CD4-positive, alpha-beta T cell (primary cell): ENCODE data around the gene NABP2. TPM values are rescaled to one million over a fixed set of nuclear protein-coding genes. Genes with fewer than 3 reads are reported as not detected.

Experiments
- ATAC-seq: fragments of 200-7000 bp; cut with Tn5 transposase; one replicate; pipeline ENCODE4 v1.10.0; 2022; ENCODE audit warnings: mild to moderate bottlenecking; ENCODE audit not compliant: poor library complexity
- CTCF ChIA-PET: fragments of 350-600 bp; sonication (Branson Sonifier 250); formaldehyde crosslinking; loops from one replicate; lab custom pipeline; 2021; ENCODE audit warnings: antibody characterized with exemption, inconsistent platforms; lab: Charles Lee
- POLR2A ChIA-PET: fragments of 350-600 bp; sonication (Branson Sonifier 250); formaldehyde crosslinking; loops from one replicate; lab custom pipeline; 2021; ENCODE audit warnings: antibody characterized with exemption, inconsistent platforms; lab: Charles Lee
- DNase-seq, 14 experiments: peaks; one replicate each; pipeline ENCODE4 v3.0.0-alpha.2; 2013 to 2020; ENCODE audit warnings: mixed read lengths in 2 of 14
- H3K27ac ChIP-seq, 2 donors: one replicate each; pipeline versions ENCODE4 v1.5.1 to v1.7.0; 2013; ENCODE audit warnings: low read length in 2 of 2, low read depth in 1 of 2, mild to moderate bottlenecking in 1 of 2
- H3K27me3 ChIP-seq, 2 experiments: 1 replicate in 1 of 2; 2 replicates in 1 of 2; pipeline versions ENCODE4 v1.6.1 to v1.7.0; 2013; ENCODE audit warnings: low read length in 2 of 2, control low read depth in 1 of 2, mild to moderate bottlenecking in 1 of 2, moderate library complexity in 1 of 2; ENCODE audit not compliant: insufficient read depth in 2 of 2, control insufficient read depth in 1 of 2
- H3K36me3 ChIP-seq: one replicate; pipeline ENCODE4 v1.6.1; 2013; ENCODE audit warnings: low read length, control low read depth; ENCODE audit not compliant: insufficient read depth
- H3K4me1 ChIP-seq: one replicate; pipeline ENCODE4 v1.6.1; 2013; ENCODE audit warnings: low read length, control low read depth; ENCODE audit not compliant: insufficient read depth
- H3K4me3 ChIP-seq: one replicate; pipeline ENCODE4 v1.5.1; 2013; ENCODE audit warnings: mild to moderate bottlenecking, low read length, moderate library complexity
- H3K9me3 ChIP-seq, 2 experiments: 1 replicate in 1 of 2; 2 replicates in 1 of 2; pipeline versions ENCODE4 v1.6.1 to v1.7.0; 2013; ENCODE audit warnings: low read length in 2 of 2, mild to moderate bottlenecking in 2 of 2, control low read depth in 1 of 2, moderate library complexity in 1 of 2; ENCODE audit not compliant: control insufficient read depth in 1 of 2, insufficient read depth in 1 of 2
- H3K27ac Mint-ChIP-seq: one replicate; pipeline ENCODE4 v1.8.0; 2020; ENCODE audit warnings: mixed read lengths
- H3K27me3 Mint-ChIP-seq: one replicate; pipeline ENCODE4 v1.8.0; 2021; ENCODE audit warnings: mixed read lengths
- H3K36me3 Mint-ChIP-seq: one replicate; pipeline ENCODE4 v1.8.0; 2021; ENCODE audit warnings: low read depth, mixed read lengths
- H3K4me1 Mint-ChIP-seq: one replicate; pipeline ENCODE4 v1.8.0; 2021; ENCODE audit warnings: low read depth, mixed read lengths
- H3K4me3 Mint-ChIP-seq: one replicate; pipeline ENCODE4 v1.8.0; 2020; ENCODE audit warnings: mild to moderate bottlenecking, mixed read lengths
- H3K9me3 Mint-ChIP-seq: one replicate; pipeline ENCODE4 v1.8.0; 2020; ENCODE audit warnings: mixed read lengths
- CTCF ChIP-seq: fragments of 200-600 bp; IDR thresholded peaks from one replicate; pipeline ENCODE4 v1.8.0; 2022; ENCODE audit warnings: antibody characterized with exemption, mild to moderate bottlenecking
- intact Hi-C, 2 experiments: fragments of 100-400 bp; cut with DNase I in 1 of 2; cut with micrococcal nuclease in 1 of 2; formaldehyde crosslinking; loops; one replicate each; pipeline versions ENCODE4 v1.15.1 to v1.9.0; 2023 to 2025; cut with DNase I, micrococcal nuclease
- total RNA-seq, 174 experiments: library from RNA in 2 of 174; stranded (reverse) in 2 of 174; gene quantifications; one replicate each; pipeline ENCODE4 v1.2.3 and lab custom pipeline; 2021 to 2026

The NABP2 gene
- total RNA-seq, 2 experiments from 2014 or later: 7.6 to 9.1 TPM

DNA sequence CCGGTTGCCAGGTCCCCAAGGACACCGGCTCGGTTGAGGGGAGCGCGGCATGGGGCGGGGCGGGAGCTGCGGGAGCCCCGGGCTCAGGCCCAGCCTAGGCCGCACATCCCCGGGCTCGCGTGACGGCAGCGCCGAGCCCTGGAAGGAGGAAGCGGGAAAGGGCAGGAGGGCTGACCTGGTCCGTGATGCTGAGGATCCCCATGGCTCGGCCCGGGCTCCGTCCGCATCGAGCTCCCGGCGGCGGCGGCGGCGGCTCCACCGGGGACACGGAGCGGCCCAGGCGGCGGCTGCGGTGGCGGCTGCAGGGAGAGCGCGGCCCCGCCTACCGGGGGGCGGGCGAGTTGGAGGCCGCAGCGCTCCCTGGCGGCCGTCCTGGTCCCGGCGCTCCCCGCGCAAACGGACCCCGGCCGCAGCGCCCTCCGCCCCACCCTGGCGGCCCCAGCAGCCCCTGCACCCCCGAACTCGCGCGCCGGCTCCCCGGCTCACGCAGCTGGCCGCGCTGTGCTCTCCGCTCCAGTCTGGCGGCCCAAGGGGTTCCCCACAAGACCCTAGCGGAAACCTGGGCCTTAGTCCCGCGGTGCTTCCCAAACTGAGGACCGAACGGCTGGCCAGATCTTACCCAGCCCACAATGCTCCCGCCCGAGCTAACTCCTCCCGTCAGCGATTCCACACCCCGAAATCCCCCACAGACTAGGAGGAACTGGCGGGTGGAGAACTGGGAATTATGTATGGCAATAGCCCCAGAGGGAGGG lies 34.1 kb downstream of the NABP2 start, which contains the start of gene ANKRD52:
Gene ANKRD52, minus strand, starts transcription at position 317 of the 752 bp plus-strand sequence. Its CDS starts 115 bp downstream, at position 202.
- Mint-ChIP-seq H3K27ac (peak within 1 kb of the TSS; percentile 77), H3K4me3 (peak within 1 kb of the TSS; percentile 98), H3K9me3 (no peaks in the 10 kb centered on the region), H3K36me3 (peaks cover 31% of the 10 kb centered on the region), H3K4me1 (peaks cover 20% of the 10 kb centered on the region), H3K27me3 (no peaks in the 10 kb centered on the region)
- TF ChIP-seq CTCF: peak; percentile 26
- POLR2A ChIA-PET: interaction anchor here (0.6 to 2.7 kb wide), 13 partner anchors 9 to 230 kb away, joined by 3 to 19 read pairs (median 4); partner anchors contain the start of genes CNPY2, COQ10A, GLS2 and PA2G4
- Histone ChIP-seq H3K9me3 (no peaks in the 10 kb centered on the region), H3K27ac (peak within 1 kb of the TSS; percentile 31 to 58), H3K4me1 (peaks cover 27% of the 10 kb centered on the region), H3K4me3 (peak within 1 kb of the TSS; percentile 96), H3K27me3 (no peaks in the 10 kb centered on the region), H3K36me3 (peaks cover 37% of the 10 kb centered on the region)
- intact Hi-C loops: loop anchor here (1.0 to 5.0 kb wide), 6 partner anchors 36 to 216 kb away; partner anchors contain the start of genes ZC3H10 (in 2 of the 2), NABP2 (in 1 of the 2), RNF41 (in 1 of the 2) and RPS26 (in 1 of the 2)
- CTCF ChIA-PET: interaction anchor here (0.7 to 1.7 kb wide), 21 partner anchors 8 to 441 kb away, joined by 3 to 20 read pairs (median 4); partner anchors contain the start of genes COQ10A, CS, ESYT1 and ORMDL2
- ATAC-seq: peak; percentile 94
- DNase-seq: peak; percentile 59 to 94 (median 75)

- intact Hi-C loops: loop anchor here (1.0 to 5.0 kb wide), 6 partner anchors 37 to 217 kb away; partner anchors contain the start of genes ZC3H10 (in 2 of the 2), NABP2 (in 1 of the 2), RNF41 (in 1 of the 2) and RPS26 (in 1 of the 2)
- peak; percentile 16 for ATAC-seq
Measured at GRCh38 chr12:56258820-56259183, 34.7 kb downstream of the NABP2 start.

More at GRCh38 chr12:56258820-56259183, 34.7 kb downstream of the NABP2 start:
- no peaks in the 10 kb centered on the region for H3K27me3 Mint-ChIP-seq
- POLR2A ChIA-PET: interaction anchor here (0.6 to 2.7 kb wide), 10 partner anchors 8 to 261 kb away, joined by 3 to 19 read pairs (median 6); partner anchors contain the start of genes CNPY2, COQ10A, PA2G4 and RNF41
- peak overlapping the region; percentile 77 for H3K27ac Mint-ChIP-seq
- no peaks in the 10 kb centered on the region for H3K9me3 Mint-ChIP-seq
- Histone ChIP-seq H3K4me1 (peaks cover 27% of the 10 kb centered on the region), H3K4me3 (peak overlapping the region; percentile 96), H3K9me3 (no peaks in the 10 kb centered on the region), H3K27ac (peak overlapping the region; percentile 31 to 58), H3K36me3 (peaks cover 32% of the 10 kb centered on the region), H3K27me3 (no peaks in the 10 kb centered on the region)
- peaks cover 26% of the 10 kb centered on the region for H3K36me3 Mint-ChIP-seq
- no peak for TF ChIP-seq CTCF
- H3K4me3 Mint-ChIP-seq: peak overlapping the region; percentile 98
- DNase-seq: no peak
- H3K4me1 Mint-ChIP-seq: peaks cover 20% of the 10 kb centered on the region
- CTCF ChIA-PET: interaction anchor here (0.8 to 1.7 kb wide), 16 partner anchors 8 to 151 kb away, joined by 3 to 20 read pairs (median 4); partner anchors contain the start of genes COQ10A, CS, PAN2 and RNF41
